GM12873 (cell line): ENCODE measurements around the gene PSMG4.

Experiments used
- CTCF ChIP-seq: IDR thresholded peaks from 2 replicates; pipeline ENCODE4 v1.5.1; 2012; ENCODE audit warnings: low read depth, mild to moderate bottlenecking, moderate library complexity, low read length, control low read depth; ENCODE audit not compliant: insufficient read depth; ENCODE audit errors: missing control alignments

The PSMG4 gene

GRCh38 chr6:3227363-3228045, 31.2 kb upstream of the PSMG4 start, which contains the start of gene TUBB2B:
Gene TUBB2B (minus strand): TSS chr6:3227653. CDS start chr6:3227543, 110 bp downstream.
- no peak for TF ChIP-seq CTCF

- TF ChIP-seq CTCF = no peak
Observed at GRCh38 chr6:3228046-3228671, 30.6 kb upstream of the PSMG4 start.

- no peak for TF ChIP-seq CTCF
Observed at GRCh38 chr6:3228771-3229565, 29.8 kb upstream of the PSMG4 start.

GRCh38 chr6:3229566-3230178, 29.1 kb upstream of the PSMG4 start:
- TF ChIP-seq CTCF = peak; percentile 15

GRCh38 chr6:3230256-3230882, 28.4 kb upstream of the PSMG4 start:
- no peak for TF ChIP-seq CTCF

GRCh38 chr6:3230900-3231246, 27.9 kb upstream of the PSMG4 start:
- no peak for TF ChIP-seq CTCF
